Lung microvascular endothelial cell (primary cell): ENCODE data around the gene SYCE1. TPM values are rescaled to one million over a fixed set of nuclear protein-coding genes. Genes with fewer than 3 reads are reported as not detected.

Experiments
- DNase-seq, 2 donors: peaks; one replicate each; pipeline versions ENCODE4 v3.0.0 to v3.0.0-alpha.2; 2010; ENCODE audit warnings: low read depth in 2 of 2
- total RNA-seq: library from RNA; depleted of rRNA; stranded (reverse); fragments of >200 nt; gene quantifications from 2 replicates; pipeline ENCODE4 v1.2.1, GENCODE V29; 2014

SYCE1 gene
- total RNA-seq, 1 donor from 2014 or later, result not detected

- DNase-seq, result no peak
Measured at GRCh38 chr10:133515471-133515870, 49.9 kb downstream of the SYCE1 start.

- no peak for DNase-seq
Measured at GRCh38 chr10:133511907-133512528, 53.4 kb downstream of the SYCE1 start.

GRCh38 chr10:133511408-133511807 is 54.0 kb downstream of the SYCE1 start:
- DNase-seq, result no peak

GRCh38 chr10:133509700-133510099 is 55.7 kb downstream of the SYCE1 start:
- DNase-seq, result no peak

Other genes starting within 250 kb of the SYCE1 start
- gene CALY, start 228.7 kb downstream of the SYCE1 start, total RNA-seq, result 0.22 TPM in 1 of 2 replicates, not detected in the other
- not detected in 2 replicates for gene PRAP1, start 218.2 kb downstream of the SYCE1 start, total RNA-seq
- 13.1 and 18.7 TPM in 2 replicates for gene FUOM, start 207.6 kb downstream of the SYCE1 start, total RNA-seq
- 58.0 and 58.1 TPM in 2 replicates for gene ECHS1, start 192.2 kb downstream of the SYCE1 start, total RNA-seq
- gene PAOX, start 186.3 kb downstream of the SYCE1 start, total RNA-seq, result 4.4 and 6.9 TPM in 2 replicates
- 25.9 and 29.4 TPM in 2 replicates for gene MTG1, start 171.4 kb downstream of the SYCE1 start, total RNA-seq
- under 0.01 TPM in 1 of 2 replicates, not detected in the other for gene SPRN, start 141.0 kb downstream of the SYCE1 start, total RNA-seq
- 0.22 and 0.40 TPM in 2 replicates for gene SCART1, start 111.6 kb downstream of the SYCE1 start, total RNA-seq
- not detected in 2 replicates for gene CYP2E1, start 38.2 kb downstream of the SYCE1 start, total RNA-seq
- not detected in 2 replicates for gene FRG2B, start 61.2 kb upstream of the SYCE1 start, total RNA-seq